Measurements from ENCODE around the gene LMF1. TPM values are rescaled to one million over a fixed set of nuclear protein-coding genes. Genes with fewer than 3 reads are reported as not detected.
A peak's percentile ranks its signal among the peaks of the same experiment; 100 is the strongest.

LMF1 gene
- polyA plus RNA-seq, 3 donors = 5.9 to 14.7 (median 10.6) TPM

DNA sequence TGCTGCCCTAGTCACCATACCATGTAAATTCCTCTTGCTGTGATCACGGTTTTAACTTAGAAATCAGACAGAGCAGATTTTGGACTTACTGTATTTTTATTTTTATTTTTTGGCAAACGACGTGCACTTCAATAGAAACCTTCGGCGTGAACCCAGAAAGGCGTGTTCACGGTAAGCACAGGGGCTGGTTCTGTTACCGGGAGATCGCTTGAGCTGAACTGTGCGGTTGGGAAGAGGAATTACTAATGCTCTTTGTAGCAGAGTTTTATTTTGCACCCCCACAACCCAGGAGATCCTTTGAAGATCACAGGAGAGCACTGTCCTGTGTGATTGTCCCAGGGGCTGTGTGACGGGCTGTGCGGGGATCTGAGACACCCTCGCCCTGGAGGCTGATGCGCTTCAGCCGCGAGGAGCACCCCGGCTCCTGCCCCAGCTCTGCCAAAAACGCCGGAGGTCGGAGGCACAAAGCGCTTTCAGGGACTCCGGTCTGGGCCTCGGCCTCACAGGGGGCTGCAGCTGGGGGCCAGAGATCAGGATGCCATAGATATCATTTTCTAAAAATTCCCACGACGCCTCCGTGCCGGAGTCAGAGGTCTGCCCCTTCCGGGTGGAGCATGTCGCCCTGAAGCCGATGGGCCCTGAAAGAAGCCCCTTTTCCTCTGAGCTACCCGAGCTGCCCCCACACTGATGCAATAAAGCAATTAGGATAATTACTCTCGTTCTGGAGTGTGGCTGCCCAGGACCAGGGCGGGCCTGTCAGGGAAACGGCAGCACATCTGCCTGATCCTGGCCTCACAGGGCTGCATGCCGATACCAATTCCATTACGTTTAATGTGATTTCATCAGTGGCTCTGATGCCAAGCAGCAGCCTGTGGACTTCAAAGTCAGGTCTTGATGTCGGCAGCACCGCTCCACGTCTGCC, 71.8 kb downstream of the LMF1 start:
- TF ChIP-seq CTCF (IDR thresholded peaks at IDR 0.05) = no peak
- intact Hi-C loops (cut with micrococcal nuclease) = no loop called here
- Histone ChIP-seq H3K9ac (ENCODE audit: insufficient read depth, low read length, poor library complexity, severe bottlenecking) (no peak overlapping the region), H3K27ac (ENCODE audit: low read depth in 1 of 2, low read length in 2 of 2) (no peak overlapping the region), H2AFZ (ENCODE audit: insufficient read depth, low read depth, low read length, poor library complexity, severe bottlenecking) (no peak overlapping the region), H3K4me2 (replicated peaks; ENCODE audit: extremely low read depth, low read length, poor library complexity, severe bottlenecking) (no peak overlapping the region), H3K27me3 (ENCODE audit: control insufficient read depth in 2 of 2, insufficient read depth in 2 of 2, low read length in 2 of 2) (no peaks in the 10 kb centered on the region), H3K4me3 (replicated peaks in 1 of 3; ENCODE audit: low read depth in 2 of 3, low read length in 3 of 3) (no peak overlapping the region), H4K20me1 (ENCODE audit: insufficient read depth, low read length) (no peaks in the 10 kb centered on the region), H3K79me2 (ENCODE audit: insufficient read depth, low read length) (no peaks in the 10 kb centered on the region), H3K36me3 (replicated peaks in 1 of 2; ENCODE audit: control insufficient read depth in 1 of 2, insufficient read depth in 2 of 2, low read length in 2 of 2) (no peaks in the 10 kb centered on the region), H3K9me3 (replicated peaks in 1 of 2; ENCODE audit: control insufficient read depth in 1 of 2, insufficient read depth in 1 of 2, low read length in 2 of 2) (no peaks in the 10 kb centered on the region), H3K4me1 (ENCODE audit: control insufficient read depth in 1 of 2, insufficient read depth in 2 of 2, low read length in 2 of 2) (no peaks in the 10 kb centered on the region)
- Mint-ChIP-seq H3K4me1 (no peaks in the 10 kb centered on the region), H3K4me3 (no peak overlapping the region), H3K27me3 (ENCODE audit: low read depth in 3 of 3) (no peaks in the 10 kb centered on the region), H3K36me3 (peaks cover 0 to 5% of the 10 kb centered on the region in 2 donors), H3K9me3 (peaks cover 0 to 3% (median under 1%) of the 10 kb centered on the region in 7 donors), H3K27ac (peak overlapping the region in 2 of 7 donors; percentile 17 to 31)
- 95% methylated on average over 35 of the region's 39 CpGs for WGBS (ENCODE audit: insufficient coverage)
- DNase-seq = no peak

GRCh38 chr16:898216-898615, 72.6 kb downstream of the LMF1 start:
- Mint-ChIP-seq H3K27me3 (ENCODE audit: low read depth in 3 of 3) (no peaks in the 10 kb centered on the region), H3K4me1 (no peaks in the 10 kb centered on the region), H3K27ac (peak overlapping the region in 1 of 7 donors; percentile 31), H3K4me3 (no peak overlapping the region), H3K36me3 (peaks cover 0 to 5% of the 10 kb centered on the region in 2 donors), H3K9me3 (no peaks in the 10 kb centered on the region)
- Histone ChIP-seq H3K4me2 (replicated peaks; ENCODE audit: extremely low read depth, low read length, poor library complexity, severe bottlenecking) (no peak overlapping the region), H3K79me2 (ENCODE audit: insufficient read depth, low read length) (no peaks in the 10 kb centered on the region), H3K27me3 (ENCODE audit: control insufficient read depth in 2 of 2, insufficient read depth in 2 of 2, low read length in 2 of 2) (no peaks in the 10 kb centered on the region), H4K20me1 (ENCODE audit: insufficient read depth, low read length) (no peaks in the 10 kb centered on the region), H3K9me3 (replicated peaks in 1 of 2; ENCODE audit: control insufficient read depth in 1 of 2, insufficient read depth in 1 of 2, low read length in 2 of 2) (no peaks in the 10 kb centered on the region), H3K9ac (ENCODE audit: insufficient read depth, low read length, poor library complexity, severe bottlenecking) (no peak overlapping the region), H2AFZ (ENCODE audit: insufficient read depth, low read depth, low read length, poor library complexity, severe bottlenecking) (no peak overlapping the region), H3K4me1 (ENCODE audit: control insufficient read depth in 1 of 2, insufficient read depth in 2 of 2, low read length in 2 of 2) (no peaks in the 10 kb centered on the region), H3K4me3 (replicated peaks in 1 of 3; ENCODE audit: low read depth in 2 of 3, low read length in 3 of 3) (no peak overlapping the region), H3K27ac (ENCODE audit: low read depth in 1 of 2, low read length in 2 of 2) (no peak overlapping the region), H3K36me3 (replicated peaks in 1 of 2; ENCODE audit: control insufficient read depth in 1 of 2, insufficient read depth in 2 of 2, low read length in 2 of 2) (no peaks in the 10 kb centered on the region)
- intact Hi-C loops (cut with micrococcal nuclease) = no loop called here
- TF ChIP-seq CTCF (IDR thresholded peaks at IDR 0.05) = no peak
- DNase-seq = no peak
- WGBS (ENCODE audit: insufficient coverage) = 94% methylated on average over 11 of the region's 11 CpGs

Data from CD14-positive monocyte (primary cell).